K562 (cell line): ENCODE data around the gene SHISA2.

ENCODE experiments used
- CXXC5 ChIP-seq: fragments of 250-450 bp; sonication (Bioruptor Pico); IDR thresholded peaks from 2 replicates; pipeline ENCODE4 v1.8.0; 2022; ENCODE audit warnings: inconsistent platforms, mild to moderate bottlenecking, moderate library complexity
- POLR3A ChIP-seq: IDR thresholded peaks from 2 replicates; pipeline ENCODE4 v1.6.1; 2011; ENCODE audit warnings: borderline replicate concordance, mild to moderate bottlenecking, moderate library complexity; ENCODE audit not compliant: insufficient read length, insufficient read depth; ENCODE audit errors: extremely low read depth
- ZNF165 ChIP-seq: fragments of 250-450 bp; sonication (Bioruptor Pico); IDR thresholded peaks from 2 replicates; pipeline ENCODE4 v1.4.0; 2020; ENCODE audit warnings: borderline replicate concordance
- ZNF444 ChIP-seq: fragments of 250-450 bp; sonication (Bioruptor Pico); IDR thresholded peaks from 2 replicates; pipeline ENCODE4 v1.4.0; 2020; ENCODE audit warnings: mild to moderate bottlenecking, moderate library complexity
- TF ChIP-seq, protein P1 (sequence below), 3 experiments: IDR thresholded peaks in 2 of 3; conservative IDR thresholded peaks in 1 of 3; 2 replicates each; pipeline ENCODE4 v1.5.1; 2011 to 2012; ENCODE audit warnings: low read length in 3 of 3, mild to moderate bottlenecking in 3 of 3, control low read depth in 2 of 3, improper control_type of control experiment in 1 of 3, inconsistent platforms in 1 of 3, low read depth in 1 of 3, mixed read lengths in 1 of 3, moderate library complexity in 1 of 3; ENCODE audit not compliant: insufficient read depth in 2 of 3
- TF ChIP-seq, protein P2 (sequence below): fragments of 450-650 bp; IDR thresholded peaks from 2 replicates; pipeline ENCODE4 v1.6.1; 2017; ENCODE audit warnings: antibody characterized with exemption, mild to moderate bottlenecking

DNA sequence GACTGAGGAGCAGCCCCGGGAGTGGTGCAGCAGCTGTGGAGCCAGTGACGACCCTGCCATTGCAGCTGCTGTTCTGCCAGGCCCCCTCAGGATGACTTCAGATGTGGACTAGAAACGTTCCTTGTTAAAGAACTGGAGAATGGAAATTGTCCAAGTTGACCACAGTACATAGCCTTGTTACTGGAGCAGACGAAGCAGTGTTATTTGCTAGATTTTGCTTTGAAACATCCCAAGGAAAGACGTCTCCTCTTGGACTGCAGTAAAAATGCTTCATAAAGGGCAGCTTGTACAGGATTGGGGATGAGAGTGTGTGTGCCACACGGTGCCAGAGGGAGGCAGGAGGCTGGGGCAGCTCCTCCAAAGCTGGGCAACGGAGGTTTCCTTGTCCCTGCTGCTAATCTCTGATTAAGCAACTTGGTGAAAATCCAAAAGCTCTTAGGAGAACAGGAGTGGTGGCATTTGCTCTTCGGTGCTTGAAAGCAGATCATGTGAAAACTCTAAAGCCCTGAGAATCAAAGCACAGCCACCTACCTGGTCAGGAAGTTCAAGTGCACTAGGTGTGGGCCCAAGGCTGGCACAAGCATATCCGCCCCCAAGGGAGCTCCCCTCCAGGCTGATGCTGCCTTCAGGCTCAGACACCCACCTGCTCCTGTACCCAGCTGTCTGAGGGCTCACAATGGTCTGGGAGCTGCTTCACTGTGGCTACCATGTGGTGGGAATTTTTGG lies 34.5 kb downstream of the SHISA2 start:
- TF ChIP-seq, protein P1, sequence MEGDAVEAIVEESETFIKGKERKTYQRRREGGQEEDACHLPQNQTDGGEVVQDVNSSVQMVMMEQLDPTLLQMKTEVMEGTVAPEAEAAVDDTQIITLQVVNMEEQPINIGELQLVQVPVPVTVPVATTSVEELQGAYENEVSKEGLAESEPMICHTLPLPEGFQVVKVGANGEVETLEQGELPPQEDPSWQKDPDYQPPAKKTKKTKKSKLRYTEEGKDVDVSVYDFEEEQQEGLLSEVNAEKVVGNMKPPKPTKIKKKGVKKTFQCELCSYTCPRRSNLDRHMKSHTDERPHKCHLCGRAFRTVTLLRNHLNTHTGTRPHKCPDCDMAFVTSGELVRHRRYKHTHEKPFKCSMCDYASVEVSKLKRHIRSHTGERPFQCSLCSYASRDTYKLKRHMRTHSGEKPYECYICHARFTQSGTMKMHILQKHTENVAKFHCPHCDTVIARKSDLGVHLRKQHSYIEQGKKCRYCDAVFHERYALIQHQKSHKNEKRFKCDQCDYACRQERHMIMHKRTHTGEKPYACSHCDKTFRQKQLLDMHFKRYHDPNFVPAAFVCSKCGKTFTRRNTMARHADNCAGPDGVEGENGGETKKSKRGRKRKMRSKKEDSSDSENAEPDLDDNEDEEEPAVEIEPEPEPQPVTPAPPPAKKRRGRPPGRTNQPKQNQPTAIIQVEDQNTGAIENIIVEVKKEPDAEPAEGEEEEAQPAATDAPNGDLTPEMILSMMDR (IDR thresholded peaks at IDR 0.05 in 2 of 3, conservative IDR thresholded peaks at IDR 0.05 in 1 of 3; ENCODE audit: insufficient read depth in 2 of 3, low read depth in 1 of 3, low read length in 3 of 3): no peak
- TF ChIP-seq ZNF444 (no peak), ZNF165 (CRISPR knock-in tag) (no peak), POLR3A (no peak), CXXC5 (no peak)
- TF ChIP-seq, protein P2, sequence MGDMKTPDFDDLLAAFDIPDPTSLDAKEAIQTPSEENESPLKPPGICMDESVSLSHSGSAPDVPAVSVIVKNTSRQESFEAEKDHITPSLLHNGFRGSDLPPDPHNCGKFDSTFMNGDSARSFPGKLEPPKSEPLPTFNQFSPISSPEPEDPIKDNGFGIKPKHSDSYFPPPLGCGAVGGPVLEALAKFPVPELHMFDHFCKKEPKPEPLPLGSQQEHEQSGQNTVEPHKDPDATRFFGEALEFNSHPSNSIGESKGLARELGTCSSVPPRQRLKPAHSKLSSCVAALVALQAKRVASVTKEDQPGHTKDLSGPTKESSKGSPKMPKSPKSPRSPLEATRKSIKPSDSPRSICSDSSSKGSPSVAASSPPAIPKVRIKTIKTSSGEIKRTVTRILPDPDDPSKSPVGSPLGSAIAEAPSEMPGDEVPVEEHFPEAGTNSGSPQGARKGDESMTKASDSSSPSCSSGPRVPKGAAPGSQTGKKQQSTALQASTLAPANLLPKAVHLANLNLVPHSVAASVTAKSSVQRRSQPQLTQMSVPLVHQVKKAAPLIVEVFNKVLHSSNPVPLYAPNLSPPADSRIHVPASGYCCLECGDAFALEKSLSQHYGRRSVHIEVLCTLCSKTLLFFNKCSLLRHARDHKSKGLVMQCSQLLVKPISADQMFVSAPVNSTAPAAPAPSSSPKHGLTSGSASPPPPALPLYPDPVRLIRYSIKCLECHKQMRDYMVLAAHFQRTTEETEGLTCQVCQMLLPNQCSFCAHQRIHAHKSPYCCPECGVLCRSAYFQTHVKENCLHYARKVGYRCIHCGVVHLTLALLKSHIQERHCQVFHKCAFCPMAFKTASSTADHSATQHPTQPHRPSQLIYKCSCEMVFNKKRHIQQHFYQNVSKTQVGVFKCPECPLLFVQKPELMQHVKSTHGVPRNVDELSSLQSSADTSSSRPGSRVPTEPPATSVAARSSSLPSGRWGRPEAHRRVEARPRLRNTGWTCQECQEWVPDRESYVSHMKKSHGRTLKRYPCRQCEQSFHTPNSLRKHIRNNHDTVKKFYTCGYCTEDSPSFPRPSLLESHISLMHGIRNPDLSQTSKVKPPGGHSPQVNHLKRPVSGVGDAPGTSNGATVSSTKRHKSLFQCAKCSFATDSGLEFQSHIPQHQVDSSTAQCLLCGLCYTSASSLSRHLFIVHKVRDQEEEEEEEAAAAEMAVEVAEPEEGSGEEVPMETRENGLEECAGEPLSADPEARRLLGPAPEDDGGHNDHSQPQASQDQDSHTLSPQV: no peak
